ENCODE measurements around the gene TMPRSS9.
A peak's percentile ranks its signal among the peaks of the same experiment; 100 is the strongest.

Gene TMPRSS9

GRCh38 chr19:2359992-2360685 is at the start of gene TMPRSS9:
TSS of gene TMPRSS9 (plus strand) at chr19:2360265. CDS start at chr19:2389786, 29,521 bp downstream.
- H3K27ac ChIP-seq = no peak within 1 kb of the TSS
- TF ChIP-seq CTCF (IDR thresholded peaks at IDR 0.05) = no peak
- TF ChIP-seq ZFX (IDR thresholded peaks at IDR 0.05; ENCODE audit: borderline replicate concordance) = no peak

- TF ChIP-seq ZFX (IDR thresholded peaks at IDR 0.05; ENCODE audit: borderline replicate concordance) (no peak), CTCF (IDR thresholded peaks at IDR 0.05) (no peak)
- H3K27ac ChIP-seq = no peak overlapping the region
Measured at GRCh38 chr19:2311093-2311492, 49.0 kb upstream of the TMPRSS9 start.

GRCh38 chr19:2312820-2313501 is 47.1 kb upstream of the TMPRSS9 start:
- no peak overlapping the region for H3K27ac ChIP-seq
- no peak for TF ChIP-seq ZFX (IDR thresholded peaks at IDR 0.05; ENCODE audit: borderline replicate concordance)

GRCh38 chr19:2315121-2315817 is 44.8 kb upstream of the TMPRSS9 start:
- no peak overlapping the region for H3K27ac ChIP-seq
- TF ChIP-seq ZFX (IDR thresholded peaks at IDR 0.05; ENCODE audit: borderline replicate concordance) = no peak
- no peak for TF ChIP-seq CTCF (IDR thresholded peaks at IDR 0.05)

GRCh38 chr19:2315818-2316353 is 44.2 kb upstream of the TMPRSS9 start:
- TF ChIP-seq ZFX (IDR thresholded peaks at IDR 0.05; ENCODE audit: borderline replicate concordance) (no peak), CTCF (IDR thresholded peaks at IDR 0.05) (peak; percentile 65)
- no peak overlapping the region for H3K27ac ChIP-seq

- no peak for TF ChIP-seq CTCF (IDR thresholded peaks at IDR 0.05)
- TF ChIP-seq ZFX (IDR thresholded peaks at IDR 0.05; ENCODE audit: borderline replicate concordance) = no peak
- H3K27ac ChIP-seq = no peak overlapping the region
Measured at GRCh38 chr19:2317300-2317699, 42.8 kb upstream of the TMPRSS9 start.

GRCh38 chr19:2317756-2318155 is 42.3 kb upstream of the TMPRSS9 start:
- TF ChIP-seq CTCF (IDR thresholded peaks at IDR 0.05) = no peak
- TF ChIP-seq ZFX (IDR thresholded peaks at IDR 0.05; ENCODE audit: borderline replicate concordance) = no peak
- no peak overlapping the region for H3K27ac ChIP-seq

Measured in 22Rv1 (cell line).